ENCODE results near the gene WDR87. TPM values are rescaled to one million over a fixed set of nuclear protein-coding genes. Genes with fewer than 3 reads are reported as not detected.

The WDR87 gene
- total and polyA plus RNA-seq, 2 donors from 2014 or later = not detected

- H3K36me3 ChIP-seq (ENCODE audit: control insufficient read depth in 2 of 3, insufficient read depth in 3 of 3, low read length in 3 of 3) = no peaks in the 10 kb centered on the region
- FAIRE-seq = no peak
- DNase-seq = peak; percentile 97 to 99 (median 98)
- H3K27ac ChIP-seq (ENCODE audit: low read depth in 2 of 2, low read length in 2 of 2) = peak within 1 kb of the TSS in 1 of 2 donors; percentile 60
- H3K27me3 ChIP-seq (ENCODE audit: control insufficient read depth, insufficient read depth, low read length) = no peaks in the 10 kb centered on the region
- H3K9me3 ChIP-seq (ENCODE audit: control insufficient read depth in 2 of 3, insufficient read depth in 1 of 3, low read length in 3 of 3) = no peaks in the 10 kb centered on the region
- intact Hi-C loops (cut with DNase I) = no loop called here
- H3K9ac ChIP-seq (ENCODE audit: low read length in 3 of 3) = peak within 1 kb of the TSS; percentile 67 to 92 (median 76)
- no peak for TF ChIP-seq CTCF (IDR thresholded peaks at IDR 0.05; ENCODE audit: borderline replicate concordance, extremely low read depth, insufficient read depth)
- H3K4me3 ChIP-seq (ENCODE audit: low read length in 3 of 3) = peak within 1 kb of the TSS; percentile 61 to 96 (median 85)
- peaks cover 3 to 11% (median 8%) of the 10 kb centered on the region in 3 donors for H3K4me1 ChIP-seq (ENCODE audit: control insufficient read depth in 2 of 3, insufficient read depth in 2 of 3, low read depth in 1 of 3, low read length in 3 of 3)
Observed at GRCh38 chr19:37906869-37907734, 708 bp upstream of the WDR87 start, which contains the start of gene SIPA1L3. TSS of gene SIPA1L3 (plus strand) at chr19:37907208. CDS start at chr19:38081566, 174,358 bp downstream.

GRCh38 chr19:37903096-37903495, 3.3 kb downstream of the WDR87 start:
- no peaks in the 10 kb centered on the region for H3K9me3 ChIP-seq (ENCODE audit: control insufficient read depth in 2 of 3, insufficient read depth in 1 of 3, low read length in 3 of 3)
- FAIRE-seq (no peak), DNase-seq (peak in 1 of 5 donors; percentile 30)
- TF ChIP-seq CTCF (IDR thresholded peaks at IDR 0.05; ENCODE audit: borderline replicate concordance, extremely low read depth, insufficient read depth) = no peak
- no peaks in the 10 kb centered on the region for H3K27me3 ChIP-seq (ENCODE audit: control insufficient read depth, insufficient read depth, low read length)
- no peak overlapping the region for H3K9ac ChIP-seq (ENCODE audit: low read length in 3 of 3)
- H3K27ac ChIP-seq (ENCODE audit: low read depth in 2 of 2, low read length in 2 of 2) = no peak overlapping the region
- peaks cover 3 to 5% (median 5%) of the 10 kb centered on the region in 3 donors for H3K4me1 ChIP-seq (ENCODE audit: control insufficient read depth in 2 of 3, insufficient read depth in 2 of 3, low read depth in 1 of 3, low read length in 3 of 3)
- no peak overlapping the region for H3K4me3 ChIP-seq (ENCODE audit: low read length in 3 of 3)
- H3K36me3 ChIP-seq (ENCODE audit: control insufficient read depth in 2 of 3, insufficient read depth in 3 of 3, low read length in 3 of 3) = no peaks in the 10 kb centered on the region
- intact Hi-C loops (cut with DNase I) = no loop called here

GRCh38 chr19:37902668-37903067, 3.7 kb downstream of the WDR87 start:
- Histone ChIP-seq H3K4me1 (ENCODE audit: control insufficient read depth in 2 of 3, insufficient read depth in 2 of 3, low read depth in 1 of 3, low read length in 3 of 3) (peaks cover 0 to 1% (median under 1%) of the 10 kb centered on the region in 3 donors), H3K9ac (ENCODE audit: low read length in 3 of 3) (no peak overlapping the region), H3K36me3 (ENCODE audit: control insufficient read depth in 2 of 3, insufficient read depth in 3 of 3, low read length in 3 of 3) (no peaks in the 10 kb centered on the region), H3K9me3 (ENCODE audit: control insufficient read depth in 2 of 3, insufficient read depth in 1 of 3, low read length in 3 of 3) (no peaks in the 10 kb centered on the region), H3K4me3 (ENCODE audit: low read length in 3 of 3) (no peak overlapping the region), H3K27ac (ENCODE audit: low read depth in 2 of 2, low read length in 2 of 2) (no peak overlapping the region), H3K27me3 (ENCODE audit: control insufficient read depth, insufficient read depth, low read length) (no peaks in the 10 kb centered on the region)
- FAIRE-seq (peak; percentile 17), DNase-seq (peak; percentile 78 to 92 (median 89))
- intact Hi-C loops (cut with DNase I) = no loop called here
- peak; percentile 91 for TF ChIP-seq CTCF (IDR thresholded peaks at IDR 0.05; ENCODE audit: borderline replicate concordance, extremely low read depth, insufficient read depth)

Measured in kidney (tissue), 14 donors.